ENCODE measurements around the gene RNF31.

DNA sequence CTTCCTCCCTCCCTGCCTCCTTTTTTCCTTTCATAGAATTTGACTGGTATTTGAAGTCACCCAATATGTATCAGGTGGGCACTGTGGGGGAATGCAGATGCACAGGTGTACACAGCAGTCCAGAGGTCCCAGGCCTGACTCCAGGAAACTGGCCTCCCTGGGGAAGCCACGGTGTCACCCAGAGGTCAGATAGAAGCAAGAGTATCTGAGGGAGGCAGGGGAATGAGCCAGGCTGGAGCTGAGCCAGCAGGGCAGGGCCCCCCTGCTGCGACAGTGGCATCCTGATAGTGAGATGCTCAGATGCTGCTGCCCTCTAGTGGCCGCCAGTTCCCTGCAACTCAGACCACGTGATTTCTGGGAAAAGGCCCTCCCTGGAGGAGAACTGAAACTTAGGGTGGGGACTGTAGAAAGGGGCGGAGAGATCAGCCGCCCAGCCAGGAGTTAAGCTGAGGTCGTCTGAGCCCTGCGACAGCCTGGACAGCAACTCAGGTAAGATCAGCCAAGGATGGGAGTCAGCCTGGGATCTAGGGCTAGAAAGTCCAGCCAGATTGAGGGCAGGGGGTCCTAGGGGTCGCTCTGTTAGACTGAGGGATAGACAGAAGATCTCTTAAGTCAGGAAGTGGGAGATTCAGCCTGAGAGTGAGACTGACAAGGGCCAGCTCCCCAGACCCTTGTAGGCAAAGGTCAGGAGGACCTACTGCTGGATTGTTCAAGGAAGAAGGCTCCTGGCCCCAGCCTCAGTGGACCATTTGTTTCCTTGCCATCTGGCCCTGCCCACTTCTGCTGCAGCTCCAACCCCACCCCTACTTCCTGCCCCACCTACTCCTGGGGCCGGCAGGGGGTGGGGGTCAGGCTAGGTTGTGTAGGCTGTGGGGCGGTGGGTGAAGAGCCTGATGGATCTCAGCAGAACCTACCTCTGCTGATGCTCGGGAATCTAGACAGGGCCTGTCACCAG, 13.8 kb downstream of the RNF31 start, which contains the start of gene IRF9:
- TF ChIP-seq REST (IDR thresholded peaks at IDR 0.05) = no peak
- TF ChIP-seq CBX8 (IDR thresholded peaks at IDR 0.05) = no peak
- TF ChIP-seq CTCF (IDR thresholded peaks at IDR 0.05) = peak; percentile 92
- TF ChIP-seq RFX5 (IDR thresholded peaks at IDR 0.05) = no peak
- TF ChIP-seq HMGXB4 (CRISPR knock-in tag; IDR thresholded peaks at IDR 0.05; ENCODE audit: borderline replicate concordance) = no peak
- no peak for TF ChIP-seq MAZ (IDR thresholded peaks at IDR 0.05; ENCODE audit: borderline replicate concordance, low read depth, low read length)
- peak; percentile 62 to 79; a peak in 4 of 5 replicates for TF ChIP-seq JUN (IDR thresholded peaks at IDR 0.05)
